K562 treated with DMSO at 1 percent for 24 hours (cell line): ENCODE measurements around the gene NOTCH2. TPM values are rescaled to one million over a fixed set of nuclear protein-coding genes. Genes with fewer than 3 reads are reported as not detected.

ENCODE experiments used
- total RNA-seq: library from RNA; unstranded; fragments of 300-600 nt; gene quantifications from 2 replicates; pipeline ENCODE4 v1.2.3, GENCODE V29; 2022; ENCODE audit warnings: low read depth; ENCODE audit not compliant: insufficient read depth

NOTCH2 gene
- 0.60 and 1.4 TPM in 2 replicates for total RNA-seq

GRCh38 chr1:120069067-120069919, at the start of gene NOTCH2:
NOTCH2 (minus strand) TSS chr1:120069662; CDS start chr1:120069406, 256 bp downstream.

DNA sequence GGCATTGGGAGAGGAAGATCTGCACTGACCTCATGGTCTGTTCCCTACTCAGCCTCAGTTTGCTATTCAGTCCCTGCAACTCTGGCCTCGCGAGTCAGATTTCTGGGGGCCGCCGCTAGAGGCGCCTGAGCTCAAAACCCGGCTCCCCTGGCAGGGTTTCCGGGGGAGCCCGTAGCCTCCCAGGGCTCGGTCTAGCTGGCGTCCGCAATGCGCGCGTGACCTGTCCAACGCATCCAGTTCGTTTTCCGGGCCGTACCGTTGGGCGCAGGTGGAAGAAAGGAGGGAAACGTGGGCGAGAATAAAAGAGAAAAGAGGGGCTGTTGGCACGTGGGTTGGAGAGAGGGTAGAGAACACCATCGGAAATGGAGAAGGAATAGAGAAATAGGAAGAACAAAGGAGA, 173.2 kb downstream of the NOTCH2 start, which contains the start of gene ADAM30:
TSS of gene ADAM30 (minus strand) at position 213 of the 400 bp plus-strand sequence. CDS start at position 34, 179 bp downstream.

Other genes with a start within 250 kb of the NOTCH2 start
- gene ADAM30, start 173.1 kb downstream of the NOTCH2 start, total RNA-seq: not detected in 2 replicates
- 15.0 and 17.3 TPM in 2 replicates for gene SEC22B, start 106.9 kb upstream of the NOTCH2 start, total RNA-seq